GM21576 (cell line): ENCODE data around the gene STRN3.
"Not testable (repeated sequence)": the region's sequence is repeated elsewhere in the genome, so short reads cannot be mapped to it uniquely, and the experiment has no call there.

Experiments
- ATAC-seq: cut with Tn5 transposase; IDR thresholded peaks from one replicate; pipeline ENCODE4 v1.9.1; 2021; ENCODE audit warnings: mild to moderate bottlenecking, moderate library complexity; ENCODE audit not compliant: unreplicated experiment

The STRN3 gene

DNA sequence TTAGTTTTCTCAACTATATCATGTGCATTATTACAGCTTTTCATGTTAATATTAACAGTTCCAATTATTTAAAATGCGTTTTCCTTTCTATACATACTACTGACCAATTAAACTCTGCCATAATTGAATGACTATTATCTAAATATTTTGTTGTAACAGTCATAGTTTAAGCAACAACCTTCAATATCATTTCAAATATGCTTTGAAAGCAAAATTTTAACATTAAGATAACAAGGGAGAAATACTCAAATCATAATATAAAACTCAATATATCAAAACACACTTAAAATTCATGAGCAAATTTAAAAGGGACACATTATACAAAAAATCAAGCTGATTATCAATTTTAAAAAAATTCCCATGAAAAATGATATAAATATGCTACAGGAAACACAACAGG, 111.4 kb downstream of the STRN3 start:
- ATAC-seq: no peak

DNA sequence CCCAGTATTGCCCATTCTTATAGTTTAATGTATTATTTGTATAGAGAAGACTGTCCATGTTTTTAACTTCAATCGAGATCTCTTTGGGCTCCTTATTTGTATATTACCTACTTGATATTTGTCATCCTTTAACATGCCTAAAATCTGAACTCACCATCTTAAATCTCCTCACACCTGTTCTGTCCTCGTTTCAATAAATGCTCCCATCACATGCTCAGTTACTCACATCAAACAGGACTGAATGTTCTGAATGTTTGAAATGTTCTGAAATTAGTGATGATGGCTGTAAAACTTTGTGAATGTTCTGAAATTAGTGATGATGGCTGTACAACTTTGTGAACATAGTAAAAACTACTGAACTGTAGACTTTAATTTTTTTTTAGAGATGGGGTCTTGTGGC, 117.4 kb downstream of the STRN3 start:
- ATAC-seq: no peak

- no peak for ATAC-seq
Observed at GRCh38 chr14:30907659-30908057, 118.5 kb downstream of the STRN3 start.

DNA sequence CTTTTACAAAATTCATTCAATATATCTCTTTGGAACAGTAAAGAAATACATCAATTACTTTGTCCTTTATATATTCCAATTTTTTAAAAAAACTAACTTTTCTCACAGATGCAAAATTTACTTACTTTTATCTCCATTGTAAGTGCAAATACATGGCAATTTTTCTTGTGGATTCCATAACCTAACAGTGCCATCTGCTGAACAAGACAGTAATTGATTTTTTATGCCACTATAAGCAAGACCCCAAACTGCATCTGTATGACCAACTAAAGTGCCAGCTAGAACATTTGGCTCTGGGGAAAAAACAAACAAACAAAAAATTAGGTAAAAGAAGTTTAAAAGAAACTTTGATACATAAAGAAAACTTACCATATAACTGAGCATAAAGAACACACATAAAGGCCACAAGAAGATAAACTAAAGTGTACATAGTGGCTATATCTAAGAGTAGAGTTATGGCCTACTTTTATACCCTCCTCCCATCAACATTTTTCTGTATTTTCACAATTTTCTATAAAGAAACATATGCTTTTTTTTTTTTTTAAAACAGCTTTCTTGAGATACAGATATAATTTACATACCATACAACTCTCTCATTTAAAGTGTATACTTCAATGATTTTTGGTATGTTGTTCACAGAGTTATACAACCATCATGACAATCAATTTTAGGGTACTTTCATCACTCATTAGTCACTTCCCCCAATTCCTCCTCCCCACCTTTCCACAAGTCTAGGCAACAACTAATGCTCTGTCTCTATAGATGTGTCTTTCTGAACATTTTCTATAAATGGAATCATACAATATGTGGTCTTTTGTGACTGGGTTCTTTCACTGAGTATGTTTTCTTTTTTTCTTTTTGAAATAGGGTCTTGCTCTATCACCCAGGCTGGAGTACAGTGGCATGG, 119.2 kb downstream of the STRN3 start:
- no peak for ATAC-seq

- ATAC-seq: no peak
Observed at GRCh38 chr14:30903285-30904124, 122.7 kb downstream of the STRN3 start.

- ATAC-seq: not testable (repeated sequence)
Observed at GRCh38 chr14:30897121-30897520, 129.1 kb downstream of the STRN3 start.

GRCh38 chr14:30896435-30896834, 129.7 kb downstream of the STRN3 start:
- no peak for ATAC-seq

DNA sequence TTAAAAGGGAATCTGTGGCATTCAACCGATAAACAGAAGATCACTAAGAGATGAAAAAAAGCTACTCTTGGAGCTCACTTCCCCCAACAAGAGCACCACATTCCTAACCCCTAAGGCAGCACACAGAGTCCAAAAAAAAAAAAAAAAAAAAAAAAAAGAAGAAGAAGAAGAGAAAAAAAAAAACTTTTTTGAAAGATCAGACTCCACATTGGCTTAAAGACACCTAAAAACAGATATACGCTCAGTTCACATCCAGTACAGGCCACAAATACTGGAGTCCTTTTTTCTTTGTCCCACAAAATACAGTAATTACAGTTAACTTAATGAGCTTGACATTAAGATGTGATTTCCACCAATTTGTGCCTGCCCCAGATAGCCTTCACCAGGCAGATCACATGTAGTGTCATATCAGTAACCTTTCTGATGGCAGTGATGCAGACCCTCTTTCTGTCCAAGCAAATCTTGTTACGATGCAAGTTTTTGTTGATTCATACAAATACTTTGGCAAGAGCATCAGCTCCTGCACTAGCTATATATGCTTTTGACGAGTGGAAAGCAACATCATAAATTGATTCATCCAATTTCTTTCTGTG, 131.2 kb downstream of the STRN3 start:
- ATAC-seq: no peak

DNA sequence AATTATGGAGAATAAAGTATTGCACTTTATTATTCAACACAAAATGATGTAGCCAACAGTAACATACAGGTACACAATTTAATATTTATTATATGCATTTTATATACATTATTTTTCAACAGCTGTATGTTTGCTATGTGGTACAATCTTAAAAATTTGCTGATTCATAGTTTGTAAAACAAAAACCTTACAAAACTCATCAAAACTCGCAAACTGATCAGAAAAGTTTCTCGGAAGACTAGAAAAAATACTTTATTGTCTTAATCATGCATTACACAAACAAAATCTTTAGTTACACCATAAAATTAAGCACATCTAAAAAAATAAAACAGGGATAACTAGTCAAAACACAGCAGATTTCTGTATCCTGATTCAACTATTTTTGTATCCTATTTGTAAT, 132.4 kb downstream of the STRN3 start:
- no peak for ATAC-seq

- no peak for ATAC-seq
Observed at GRCh38 chr14:30889244-30889594, 137.0 kb downstream of the STRN3 start.

DNA sequence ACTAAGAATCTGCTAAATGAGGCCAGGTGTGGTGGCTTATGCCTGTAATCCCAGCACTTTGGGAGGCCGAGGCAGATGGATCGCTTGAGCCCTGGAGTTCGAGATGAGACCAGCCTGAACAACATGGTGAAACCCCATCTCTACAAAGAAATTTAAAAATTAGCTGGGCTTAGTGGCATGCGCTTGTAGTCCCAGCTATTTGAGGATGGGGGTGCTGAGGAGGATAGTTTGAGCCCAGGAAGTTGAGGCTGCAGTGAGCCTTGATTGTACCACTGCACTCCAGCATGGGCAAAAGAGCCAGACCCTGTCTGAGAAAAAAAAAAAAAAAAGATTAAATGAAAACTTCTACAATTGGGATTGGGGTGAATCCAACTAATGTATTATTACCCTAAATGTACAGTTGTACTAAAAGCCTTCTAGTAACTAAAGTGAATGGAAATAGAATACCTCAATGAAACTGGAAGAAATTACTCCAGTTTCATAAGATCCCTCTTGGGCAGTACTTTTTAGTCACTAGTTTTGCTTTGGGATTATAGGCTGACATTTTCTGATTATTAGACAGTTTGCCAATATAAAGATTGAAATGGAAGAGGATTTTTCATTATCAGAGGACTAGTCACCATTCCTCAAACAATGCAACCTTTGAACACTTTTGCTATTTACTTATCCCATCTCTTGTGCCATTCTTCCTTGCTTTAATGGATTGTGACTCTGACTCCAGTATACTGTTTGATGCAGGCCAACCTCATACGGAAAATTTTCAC, 137.5 kb downstream of the STRN3 start:
- no peak for ATAC-seq

DNA sequence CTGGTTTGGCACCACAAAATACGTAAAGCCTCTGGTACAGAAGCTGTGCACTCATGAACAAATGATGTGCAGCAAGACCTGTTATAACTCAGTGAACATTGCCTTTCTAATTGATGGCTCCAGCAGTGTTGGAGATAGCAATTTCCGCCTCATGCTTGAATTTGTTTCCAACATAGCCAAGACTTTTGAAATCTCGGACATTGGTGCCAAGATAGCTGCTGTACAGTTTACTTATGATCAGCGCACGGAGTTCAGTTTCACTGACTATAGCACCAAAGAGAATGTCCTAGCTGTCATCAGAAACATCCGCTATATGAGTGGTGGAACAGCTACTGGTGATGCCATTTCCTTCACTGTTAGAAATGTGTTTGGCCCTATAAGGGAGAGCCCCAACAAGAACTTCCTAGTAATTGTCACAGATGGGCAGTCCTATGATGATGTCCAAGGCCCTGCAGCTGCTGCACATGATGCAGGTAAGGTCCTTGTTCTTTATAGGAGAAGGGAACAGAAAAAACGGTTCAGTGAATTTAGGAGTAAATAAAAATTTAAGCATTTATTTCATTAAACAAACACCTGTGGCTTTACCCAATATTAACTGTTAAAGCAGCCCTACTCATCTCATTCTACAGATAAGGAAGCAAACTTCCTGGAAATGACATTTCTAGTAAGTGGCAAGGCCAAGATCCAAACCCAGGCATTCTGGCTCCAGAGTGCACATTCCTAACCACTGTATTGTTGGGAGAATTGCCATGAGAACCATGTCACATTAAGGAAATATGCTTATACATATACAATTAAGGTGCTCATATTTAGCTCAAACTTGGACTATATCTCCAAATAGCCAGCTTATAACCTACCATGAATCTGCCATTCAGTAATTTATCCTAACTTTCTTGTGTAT, 140.1 kb downstream of the STRN3 start:
- no peak for ATAC-seq

- ATAC-seq: no peak
Observed at GRCh38 chr14:30884901-30885300, 141.3 kb downstream of the STRN3 start.

DNA sequence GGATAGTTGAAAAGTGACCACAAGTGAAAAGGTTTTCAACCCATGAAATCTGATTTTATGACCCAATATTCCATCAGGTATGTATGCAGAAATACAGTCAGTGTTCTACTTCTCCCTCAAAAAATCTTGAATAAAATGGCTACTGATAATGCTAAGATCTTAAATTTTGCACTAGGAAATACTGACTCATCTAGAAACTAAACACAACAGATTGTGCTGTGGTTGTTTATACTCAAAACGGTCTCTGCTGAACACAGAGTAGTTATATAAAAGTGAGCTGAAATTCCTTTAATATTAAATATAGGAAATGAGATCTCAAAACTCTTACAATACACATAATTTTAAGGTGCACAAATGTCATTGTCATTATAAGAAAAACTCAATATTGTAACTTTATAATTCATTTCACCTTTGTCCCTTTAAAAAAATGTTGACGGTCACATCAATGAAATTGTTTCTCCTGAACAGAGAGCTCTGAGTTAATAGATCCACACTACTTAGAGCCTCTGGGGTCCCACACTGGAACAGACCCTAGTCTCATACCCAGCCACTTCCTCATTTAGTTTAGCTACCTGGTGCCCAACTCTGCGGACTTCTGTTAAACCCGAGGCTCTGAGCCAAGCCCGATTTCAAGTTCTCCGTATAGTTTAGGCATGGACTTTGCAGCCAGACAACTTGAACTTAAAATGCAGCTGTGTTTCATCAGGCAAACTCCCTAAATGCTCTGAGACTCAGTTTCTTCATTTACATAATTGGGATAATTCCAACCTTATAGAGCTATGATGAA, 142.5 kb downstream of the STRN3 start:
- no peak for ATAC-seq

DNA sequence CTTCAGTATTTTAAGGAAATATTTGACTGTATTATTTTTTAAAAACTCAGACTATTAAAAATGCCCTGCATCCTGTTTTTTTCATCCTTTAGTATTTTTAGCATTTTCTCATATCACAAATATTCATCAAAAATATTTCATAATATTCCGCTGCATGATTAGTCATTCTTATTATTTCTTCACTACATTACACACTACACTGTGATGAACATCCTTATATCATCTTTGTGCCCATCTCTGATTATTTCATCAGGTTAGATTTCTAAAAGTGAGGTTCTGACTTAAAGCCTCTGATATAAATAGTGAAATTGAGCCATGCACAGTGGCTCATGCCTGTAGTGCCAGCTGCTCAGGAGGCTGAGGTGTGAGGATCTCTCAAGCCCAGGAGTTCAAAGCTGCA, 143.7 kb downstream of the STRN3 start:
- no peak for ATAC-seq

GRCh38 chr14:30876692-30877091, 149.5 kb downstream of the STRN3 start:
- ATAC-seq: no peak

DNA sequence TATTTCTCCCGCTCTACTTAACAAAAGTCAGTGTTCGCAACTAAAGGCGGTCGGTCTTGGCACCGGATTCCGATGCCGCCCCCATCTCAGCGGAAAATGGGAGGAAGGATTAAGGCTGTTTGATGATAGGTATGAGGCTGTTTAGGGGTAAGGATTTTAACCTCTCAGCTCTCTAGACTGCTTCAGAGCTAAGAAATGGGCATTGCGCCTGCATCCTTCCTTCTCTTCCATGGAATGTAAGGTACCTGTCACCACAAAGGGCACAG, 150.5 kb downstream of the STRN3 start:
- ATAC-seq: no peak

DNA sequence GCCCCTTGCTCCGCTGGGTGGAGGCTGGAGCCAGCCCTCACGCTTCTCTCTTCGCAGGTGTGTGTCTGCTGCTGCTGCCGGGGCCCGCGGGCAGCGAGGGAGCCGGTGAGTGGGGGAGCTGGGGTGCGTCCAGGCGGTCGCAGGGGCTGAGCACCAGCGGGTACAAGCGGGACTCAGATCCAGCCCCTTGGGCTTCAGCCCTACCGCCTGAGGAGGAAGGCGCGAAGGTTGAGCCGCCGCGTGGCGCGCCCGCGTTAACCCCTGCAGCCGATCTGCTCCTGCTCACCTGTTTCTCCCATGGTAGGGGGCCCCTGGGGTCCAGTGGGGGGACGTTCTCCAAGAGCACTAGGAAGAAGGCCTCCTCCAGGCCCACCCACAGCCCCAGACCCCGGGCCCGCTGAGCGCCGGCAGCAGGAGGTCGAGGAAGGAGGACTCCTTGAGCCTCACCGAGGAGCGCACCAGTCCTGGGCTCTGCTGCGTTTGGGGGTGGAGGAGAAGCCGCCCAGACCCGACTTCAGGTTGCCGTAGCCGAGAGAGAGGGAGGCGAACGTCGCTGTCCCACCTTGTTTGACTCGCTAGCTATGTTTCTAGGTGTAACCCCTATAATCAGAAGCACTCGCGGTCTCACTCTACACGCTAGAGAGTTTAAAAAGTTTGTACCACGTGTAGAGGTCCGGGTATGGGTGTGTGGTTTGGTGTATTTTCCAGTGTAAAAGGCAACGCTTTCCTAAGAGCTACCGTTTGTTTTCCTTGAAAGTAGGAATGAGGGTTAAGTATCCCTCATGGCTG, 151.0 kb downstream of the STRN3 start:
- peak; percentile 33 for ATAC-seq
